DOHH2 (cell line): Measurements from ENCODE around the gene SORBS1.

ENCODE experiments used
- CTCF ChIP-seq: fragments of 200-600 bp; sonication (generic); IDR thresholded peaks from one replicate; pipeline ENCODE4 v1.5.1; 2014; ENCODE audit warnings: antibody characterized with exemption, mild to moderate bottlenecking, low read depth, low read length; ENCODE audit not compliant: poor library complexity, severe bottlenecking
- EZH2phosphoT487 ChIP-seq: fragments of 200-600 bp; sonication (generic); IDR thresholded peaks from 2 replicates; pipeline ENCODE4 v1.6.1; 2017; ENCODE audit warnings: borderline replicate concordance, mild to moderate bottlenecking, antibody characterized with exemption, low read length, moderate library complexity, mixed read lengths

DNA sequence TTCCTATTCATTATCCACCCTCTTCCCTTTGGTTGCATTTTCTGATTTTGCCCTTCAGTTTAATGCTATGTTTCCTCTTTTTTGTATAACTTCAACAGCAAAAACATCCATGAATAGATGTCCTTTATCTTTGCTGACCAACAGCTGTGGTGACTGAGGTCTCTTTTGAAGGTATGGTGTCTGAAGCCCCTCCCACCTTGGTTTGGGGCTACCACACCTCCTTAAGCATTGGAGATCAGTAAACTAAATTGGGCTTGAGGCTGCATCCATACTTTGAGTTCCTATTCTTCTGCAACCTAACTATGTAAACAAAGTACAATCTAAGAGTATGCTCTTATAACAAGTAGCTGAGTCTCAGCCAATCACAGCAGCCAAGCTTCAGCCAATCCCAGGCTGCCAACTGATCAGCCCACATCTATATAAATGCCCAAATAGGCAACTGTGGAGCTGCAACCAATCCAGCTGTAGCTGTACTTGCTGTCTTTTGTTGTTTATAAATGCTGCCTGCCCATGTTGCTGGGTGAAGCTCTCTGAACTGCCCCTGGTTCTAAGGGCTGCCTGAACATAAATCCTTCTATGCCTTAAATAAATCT is 201.0 kb downstream of the SORBS1 start:
- no peak for TF ChIP-seq CTCF
- no peak for TF ChIP-seq EZH2phosphoT487
